Mesodermal cell (in vitro differentiated cells): Measurements from ENCODE around the gene OGG1.
A peak's percentile ranks its signal among the peaks of the same experiment; 100 is the strongest.

Source experiments
- H3K27ac ChIP-seq: 2 replicates; pipeline ENCODE4 v1.7.0; 2013; ENCODE audit warnings: mild to moderate bottlenecking, low read depth, low read length, moderate library complexity; ENCODE audit not compliant: severe bottlenecking
- H3K36me3 ChIP-seq: 2 replicates; pipeline ENCODE4 v1.7.1; 2013; ENCODE audit warnings: mild to moderate bottlenecking, low read length, moderate library complexity; ENCODE audit not compliant: control insufficient read depth, insufficient read depth
- H3K4me1 ChIP-seq: one replicate; pipeline ENCODE4 v1.7.1; 2013; ENCODE audit warnings: mild to moderate bottlenecking, low read length; ENCODE audit not compliant: insufficient read depth, control insufficient read depth, poor library complexity, severe bottlenecking
- H3K4me3 ChIP-seq: 2 replicates; pipeline ENCODE4 v1.7.0; 2013; ENCODE audit warnings: low read length, control low read depth, mild to moderate bottlenecking; ENCODE audit not compliant: insufficient read depth, poor library complexity, severe bottlenecking; ENCODE audit errors: extremely low read depth
- H3K9me3 ChIP-seq: 2 replicates; pipeline ENCODE4 v1.7.1; 2013; ENCODE audit warnings: mild to moderate bottlenecking, low read length, moderate library complexity; ENCODE audit not compliant: control insufficient read depth
- WGBS, 2 experiments: methylation state at CpG; one replicate each; pipeline ENCODE4 v1.1.5; 2013; ENCODE audit warnings: missing lambda C conversion rate in 2 of 2; ENCODE audit not compliant: insufficient coverage in 2 of 2; 5-methylcytosine and 5-hydroxymethylcytosine counted together

The OGG1 gene

GRCh38 chr3:9729419-9729818 lies 20.3 kb upstream of the OGG1 start:
- Histone ChIP-seq H3K9me3 (no peaks in the 10 kb centered on the region), H3K4me1 (peaks cover 18% of the 10 kb centered on the region), H3K27ac (no peak overlapping the region), H3K4me3 (no peak overlapping the region), H3K36me3 (peaks cover 17% of the 10 kb centered on the region)
- WGBS, 2 experiments: 87 to 94% methylated on average over 6 to 10 of the region's 10 CpGs

- peak overlapping the region; percentile 87 for H3K4me3 ChIP-seq
- peaks cover 30% of the 10 kb centered on the region for H3K36me3 ChIP-seq
- 3 to 5% methylated on average over 15 to 16 of the region's 17 CpGs for WGBS, 2 experiments
- peaks cover 18% of the 10 kb centered on the region for H3K4me1 ChIP-seq
- H3K9me3 ChIP-seq: no peaks in the 10 kb centered on the region
- peak overlapping the region; percentile 100 for H3K27ac ChIP-seq
Observed at GRCh38 chr3:9730657-9731205, 19.0 kb upstream of the OGG1 start.

- peaks cover 37% of the 10 kb centered on the region for H3K36me3 ChIP-seq
- no peaks in the 10 kb centered on the region for H3K9me3 ChIP-seq
- H3K4me1 ChIP-seq: peaks cover 18% of the 10 kb centered on the region
- peak within 1 kb of the TSS; percentile 87 for H3K4me3 ChIP-seq
- peak within 1 kb of the TSS; percentile 100 for H3K27ac ChIP-seq
- WGBS, 2 experiments: 0% methylated on average over 53 to 58 of the region's 88 CpGs
Observed at GRCh38 chr3:9731206-9732079, 18.3 kb upstream of the OGG1 start, which contains the start of gene BRPF1. Gene BRPF1 (plus strand): TSS chr3:9731735. CDS start chr3:9734141, 2,406 bp downstream.

- Histone ChIP-seq H3K4me3 (peak overlapping the region; percentile 87), H3K4me1 (peaks cover 18% of the 10 kb centered on the region), H3K27ac (peak overlapping the region; percentile 100), H3K36me3 (peaks cover 45% of the 10 kb centered on the region), H3K9me3 (no peaks in the 10 kb centered on the region)
- 6 to 7% methylated on average over 33 to 38 of the region's 41 CpGs for WGBS, 2 experiments
Observed at GRCh38 chr3:9732080-9732739, 17.5 kb upstream of the OGG1 start.

GRCh38 chr3:9732740-9733115 lies 17.0 kb upstream of the OGG1 start:
- Histone ChIP-seq H3K36me3 (peaks cover 50% of the 10 kb centered on the region), H3K4me3 (peak overlapping the region; percentile 87), H3K9me3 (no peaks in the 10 kb centered on the region), H3K4me1 (peaks cover 14% of the 10 kb centered on the region), H3K27ac (no peak overlapping the region)
- 52 to 63% methylated on average over 3 of the region's 7 CpGs for WGBS, 2 experiments

- Histone ChIP-seq H3K27ac (no peak overlapping the region), H3K4me3 (no peak overlapping the region), H3K36me3 (peaks cover 91% of the 10 kb centered on the region), H3K4me1 (peaks cover 10% of the 10 kb centered on the region), H3K9me3 (no peaks in the 10 kb centered on the region)
- 67 to 92% methylated on average over 1 to 2 of the region's 2 CpGs for WGBS, 2 experiments
Observed at GRCh38 chr3:9736831-9737230, 12.9 kb upstream of the OGG1 start.

GRCh38 chr3:9739181-9739580 lies 10.6 kb upstream of the OGG1 start:
- H3K4me3 ChIP-seq: no peak overlapping the region
- no peak overlapping the region for H3K27ac ChIP-seq
- H3K36me3 ChIP-seq: peaks cover 100% of the 10 kb centered on the region
- WGBS, 2 experiments: 94 to 95% methylated on average over 15 of the region's 15 CpGs
- H3K9me3 ChIP-seq: no peaks in the 10 kb centered on the region
- no peaks in the 10 kb centered on the region for H3K4me1 ChIP-seq

- Histone ChIP-seq H3K4me3 (no peak overlapping the region), H3K27ac (no peak overlapping the region), H3K4me1 (peaks cover 2% of the 10 kb centered on the region), H3K36me3 (peaks cover 100% of the 10 kb centered on the region), H3K9me3 (no peaks in the 10 kb centered on the region)
- WGBS, 2 experiments: 100% methylated on average over 1 of the region's 1 CpG; no CpG with 5 or more reads in 1 of the 2 experiments
Observed at GRCh38 chr3:9742560-9742959, 7.2 kb upstream of the OGG1 start.

- Histone ChIP-seq H3K4me3 (no peak overlapping the region), H3K27ac (no peak overlapping the region), H3K36me3 (peaks cover 100% of the 10 kb centered on the region), H3K4me1 (peaks cover 5% of the 10 kb centered on the region), H3K9me3 (no peaks in the 10 kb centered on the region)
- WGBS, 2 experiments: 96% methylated on average over 18 of the region's 18 CpGs
Observed at GRCh38 chr3:9743548-9743947, 6.2 kb upstream of the OGG1 start.

- H3K9me3 ChIP-seq: no peaks in the 10 kb centered on the region
- H3K4me3 ChIP-seq: no peak overlapping the region
- no peak overlapping the region for H3K27ac ChIP-seq
- peaks cover 5% of the 10 kb centered on the region for H3K4me1 ChIP-seq
- WGBS, 2 experiments: 93 to 100% methylated on average over 4 to 7 of the region's 13 CpGs
- peaks cover 99% of the 10 kb centered on the region for H3K36me3 ChIP-seq
Observed at GRCh38 chr3:9744162-9744561, 5.6 kb upstream of the OGG1 start.
